Measurements from ENCODE around the gene FLNB.

Gene FLNB

DNA sequence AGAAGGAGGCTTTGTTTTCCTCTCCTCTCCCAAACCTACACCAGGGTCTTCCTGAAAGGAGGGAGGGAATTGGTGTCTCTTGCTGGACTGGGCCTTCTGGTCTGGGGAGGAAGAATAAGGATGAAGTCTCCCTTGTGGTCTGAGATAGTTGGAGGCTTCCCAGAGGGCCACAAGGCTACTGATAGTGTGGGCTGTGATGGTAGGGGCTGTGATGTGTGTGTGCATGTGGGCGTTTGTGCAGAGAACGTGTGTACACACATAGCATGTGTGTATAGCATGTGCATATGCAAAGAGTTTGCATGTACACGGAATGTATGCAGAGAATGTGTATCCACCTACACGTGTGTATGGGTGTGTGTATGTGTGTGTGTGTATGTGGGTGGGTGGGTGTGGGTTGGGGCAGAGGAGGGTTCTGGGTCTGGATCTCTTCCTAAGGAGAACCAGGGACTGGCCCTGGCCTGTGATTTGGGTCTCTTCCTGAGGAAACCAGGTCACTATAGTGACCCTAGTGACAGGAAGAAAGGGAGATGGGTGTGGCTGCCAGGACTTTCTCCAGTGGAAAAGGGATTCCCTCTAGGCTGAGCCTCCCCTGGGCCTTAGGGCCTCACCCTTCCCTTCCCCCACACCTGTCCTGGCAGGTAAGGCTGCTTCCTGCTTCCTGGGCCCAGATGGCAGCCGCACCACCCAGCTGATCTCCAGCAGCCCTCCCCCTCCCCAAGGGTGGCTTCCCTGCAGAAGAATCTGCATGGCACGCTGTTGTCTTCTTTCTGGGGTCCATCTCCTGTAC is 1.7 kb downstream of the FLNB start:
- DNase-seq (ENCODE audit: low spot score), result no peak

DNA sequence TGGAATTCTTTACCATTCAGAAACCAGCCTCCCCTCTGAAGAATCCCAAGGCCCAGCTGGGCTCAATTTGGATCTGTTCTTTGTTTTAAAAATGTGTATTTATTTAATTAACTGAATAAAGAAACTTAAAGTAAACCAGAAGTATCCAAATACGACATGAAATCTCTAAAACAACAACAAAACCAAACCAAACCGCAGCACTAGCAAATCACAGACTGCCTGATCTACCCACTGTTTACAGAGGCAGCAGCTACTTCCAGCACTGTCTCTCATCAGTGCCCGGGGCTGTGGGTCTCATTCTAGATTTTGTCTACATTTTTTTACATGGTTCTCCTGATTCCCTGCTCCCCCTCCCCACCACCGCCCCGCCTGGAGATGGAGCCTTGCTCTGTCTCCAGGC is 2.3 kb downstream of the FLNB start:
- no peak for DNase-seq (ENCODE audit: low spot score)

DNA sequence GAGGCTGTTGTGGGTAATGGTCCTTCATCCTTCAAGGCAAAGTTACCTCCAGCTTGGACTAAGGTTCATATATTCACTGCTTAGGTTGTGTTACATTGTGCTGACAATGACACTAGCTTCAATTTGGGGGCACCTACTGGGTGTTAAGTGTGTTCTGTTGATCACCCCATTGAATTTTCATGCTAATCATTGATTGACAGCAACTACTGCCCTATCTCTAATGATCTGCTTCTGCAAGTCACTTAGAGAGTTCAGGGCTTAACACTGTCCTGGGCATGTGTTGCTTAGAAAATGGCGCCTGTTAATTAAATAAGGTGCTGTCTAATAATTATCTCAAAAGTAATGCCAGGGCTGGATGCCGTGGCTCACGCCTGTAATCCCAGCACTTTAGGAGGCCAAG is 3.4 kb downstream of the FLNB start:
- DNase-seq (ENCODE audit: low spot score), result no peak

DNA sequence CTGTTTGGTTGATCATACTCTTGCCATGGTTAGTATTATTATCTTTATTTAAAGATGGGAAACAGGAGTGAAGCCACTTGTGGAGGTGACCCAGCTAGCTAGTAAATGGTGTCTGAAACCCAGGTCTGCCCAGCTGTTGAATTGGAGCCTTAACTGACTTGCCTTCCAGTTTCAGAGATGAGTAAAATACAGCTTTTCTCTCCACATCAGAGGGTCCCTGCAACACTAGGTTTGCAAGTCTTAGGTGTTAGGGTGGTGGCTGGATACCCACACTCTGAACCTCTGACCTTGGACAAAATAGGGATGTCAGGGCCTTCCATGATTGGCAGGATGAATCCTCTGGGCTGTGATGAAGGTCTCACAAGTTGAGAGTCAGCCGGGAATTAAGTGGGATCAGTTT is 4.1 kb downstream of the FLNB start:
- no peak for DNase-seq (ENCODE audit: low spot score)

GRCh38 chr3:58013099-58013498 is 4.9 kb downstream of the FLNB start:
- DNase-seq (ENCODE audit: low spot score), result no peak

GRCh38 chr3:58013973-58014649 is 5.9 kb downstream of the FLNB start:
- DNase-seq (ENCODE audit: low spot score), result peak; percentile 97

DNA sequence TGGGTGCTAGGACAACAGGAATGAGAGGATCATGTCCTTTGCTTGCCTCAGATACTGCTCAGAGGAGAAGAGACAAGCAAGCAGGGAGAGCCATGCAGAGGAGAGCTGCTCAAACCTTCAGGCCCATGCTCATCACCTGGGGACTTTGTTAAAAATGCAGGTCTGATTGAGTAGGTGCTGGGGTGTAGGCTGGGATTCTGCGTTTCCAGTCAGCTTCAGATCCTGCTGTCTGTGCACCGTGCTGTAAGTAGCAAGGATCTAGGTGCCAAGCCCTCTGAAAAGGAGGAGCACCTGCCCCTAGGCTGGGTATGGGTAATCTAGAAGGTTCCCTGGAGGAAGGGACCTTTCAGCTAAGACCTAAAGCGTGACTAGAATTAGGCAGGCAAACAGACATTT is 7.3 kb downstream of the FLNB start:
- no peak for DNase-seq (ENCODE audit: low spot score)

DNA sequence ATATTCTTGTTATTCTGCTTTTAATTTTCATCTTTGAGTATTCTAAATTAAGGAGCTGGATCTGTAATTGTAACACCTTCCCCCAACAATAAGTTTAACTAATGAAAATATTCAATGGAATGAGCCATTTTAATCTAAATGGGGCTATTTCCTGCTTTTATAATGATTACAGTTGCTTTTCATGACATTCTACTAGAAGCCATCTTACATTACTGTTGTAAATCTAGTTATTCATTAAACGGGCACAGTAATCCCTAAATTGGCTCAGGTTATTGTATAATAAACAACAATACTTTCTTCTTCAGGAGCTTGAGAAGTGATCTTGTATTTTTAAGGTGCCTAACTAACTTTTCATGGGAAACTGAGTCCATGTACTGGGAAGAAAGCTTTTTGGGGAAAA is 8.5 kb downstream of the FLNB start:
- DNase-seq (ENCODE audit: low spot score), result no peak

GRCh38 chr3:58018892-58019742 is 10.9 kb downstream of the FLNB start:
- DNase-seq (ENCODE audit: low spot score), result no peak

- DNase-seq (ENCODE audit: low spot score), result no peak
Observed at GRCh38 chr3:58020783-58021071, 12.5 kb downstream of the FLNB start.

- DNase-seq (ENCODE audit: low spot score), result no peak
Observed at GRCh38 chr3:58021072-58021959, 13.1 kb downstream of the FLNB start.

- DNase-seq (ENCODE audit: low spot score), result no peak
Observed at GRCh38 chr3:58021962-58022361, 13.7 kb downstream of the FLNB start.

GRCh38 chr3:58022490-58022889 is 14.3 kb downstream of the FLNB start:
- DNase-seq (ENCODE audit: low spot score), result no peak

DNA sequence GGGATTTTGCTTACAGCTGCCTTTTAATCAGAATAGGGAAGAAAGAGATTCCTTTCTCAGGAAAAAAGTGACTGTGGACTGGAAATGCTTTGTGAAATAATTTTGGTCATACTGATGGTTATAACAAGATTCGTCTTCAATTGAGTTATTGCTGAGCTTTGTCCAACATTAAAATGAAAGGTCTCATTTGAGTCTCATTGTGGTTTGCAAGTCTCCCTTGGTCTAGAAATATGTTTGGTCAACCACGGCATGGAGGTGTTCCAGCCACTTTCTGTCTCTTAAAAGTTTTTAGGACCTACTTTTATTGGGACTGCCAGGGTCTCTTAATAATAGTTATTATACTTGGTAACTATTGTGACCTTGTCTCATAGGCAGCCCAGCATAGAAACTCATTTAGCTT is 15.3 kb downstream of the FLNB start:
- no peak for DNase-seq (ENCODE audit: low spot score)

GRCh38 chr3:58025406-58025805 is 17.2 kb downstream of the FLNB start:
- no peak for DNase-seq (ENCODE audit: low spot score)

GRCh38 chr3:58025837-58026569 is 17.8 kb downstream of the FLNB start:
- DNase-seq (ENCODE audit: low spot score), result no peak

DNA sequence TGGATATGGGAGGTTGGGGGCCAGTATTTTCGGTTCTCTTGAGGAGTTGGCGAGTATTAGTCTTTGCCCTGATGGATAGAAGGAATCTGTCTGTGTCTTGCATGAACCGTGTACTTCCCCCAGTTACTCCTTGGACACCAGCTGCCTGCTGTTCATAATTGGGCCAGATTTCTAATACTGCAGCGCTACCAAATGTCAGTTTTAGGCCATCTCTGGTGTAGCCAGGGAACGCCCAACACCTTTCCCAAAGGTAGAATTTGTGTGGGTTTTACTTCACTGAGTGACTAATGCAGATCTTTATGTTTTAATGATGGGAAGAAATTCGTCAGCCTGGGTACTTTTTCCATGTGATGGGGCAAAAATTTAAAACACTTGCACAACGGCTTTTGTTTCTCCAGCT is 18.4 kb downstream of the FLNB start:
- no peak for DNase-seq (ENCODE audit: low spot score)

DNA sequence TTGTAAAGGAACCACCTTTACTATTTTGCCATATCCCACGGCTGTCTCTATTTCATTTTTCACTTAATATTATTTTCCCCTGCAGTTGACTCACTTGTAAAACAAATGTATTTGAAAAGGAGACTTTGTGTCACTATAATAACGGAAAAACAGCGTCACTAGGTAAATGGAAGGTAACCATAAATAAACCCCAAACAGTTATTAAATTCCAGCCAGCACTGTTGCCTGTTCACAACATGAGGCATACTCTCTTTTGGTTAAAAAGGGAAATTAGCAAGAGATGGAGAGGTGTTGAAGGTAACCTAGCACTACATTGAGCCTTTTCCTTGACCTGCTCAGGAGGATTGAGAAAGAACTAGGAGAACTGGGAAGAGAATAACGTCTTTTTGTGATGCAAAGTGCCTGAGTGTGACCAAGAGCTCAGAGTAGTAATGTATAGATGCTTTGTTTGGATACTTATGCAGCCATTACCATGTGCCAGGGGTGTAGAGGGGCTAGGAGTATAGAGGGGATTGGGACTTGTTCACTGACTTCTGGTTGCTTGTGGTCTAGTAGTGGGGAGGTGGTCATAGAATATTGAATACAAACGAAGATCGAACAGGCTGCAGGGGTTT is 19.6 kb downstream of the FLNB start:
- no peak for DNase-seq (ENCODE audit: low spot score)

- no peak for DNase-seq (ENCODE audit: low spot score)
Observed at GRCh38 chr3:58028902-58029301, 20.7 kb downstream of the FLNB start.

DNA sequence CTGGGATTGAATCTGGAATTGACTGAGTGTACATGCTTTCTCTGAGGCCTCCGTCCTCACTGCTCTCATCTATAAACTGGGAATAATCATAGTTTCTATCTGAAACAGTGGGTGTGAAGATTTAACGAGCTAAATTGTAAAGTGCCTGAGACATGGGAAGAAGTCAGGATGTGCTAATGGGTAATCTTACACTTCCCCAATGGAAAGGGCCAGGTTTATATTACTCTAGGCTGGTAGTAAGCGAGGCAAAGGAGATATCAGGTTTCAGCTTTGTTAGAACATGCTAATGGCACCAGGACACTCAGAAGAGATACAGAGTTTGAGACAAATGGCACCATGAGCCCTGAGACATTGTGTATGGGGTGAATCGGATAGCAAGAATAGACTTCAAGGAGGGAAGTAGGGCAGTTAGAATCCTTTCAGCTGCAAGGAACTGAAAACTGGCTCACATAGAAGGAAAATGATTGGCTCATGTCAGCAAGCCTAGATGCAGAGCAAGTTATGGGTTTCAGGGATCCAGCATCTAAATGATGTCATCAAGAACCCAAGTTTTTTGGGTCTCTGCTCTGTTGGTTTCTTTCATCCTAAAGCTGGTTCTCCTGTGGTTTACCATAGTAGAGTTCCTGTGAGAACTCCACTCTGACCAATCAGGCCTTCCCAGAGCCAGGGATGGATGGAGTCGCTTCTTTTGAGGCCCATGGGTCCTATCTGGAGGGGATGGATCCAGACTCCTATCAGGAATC is 21.8 kb downstream of the FLNB start:
- no peak for DNase-seq (ENCODE audit: low spot score)
